Spinal cord (tissue), 4 donors: ENCODE data around the gene FGF4. TPM values are rescaled to one million over a fixed set of nuclear protein-coding genes. Genes with fewer than 3 reads are reported as not detected.

Experiments
- polyA plus RNA-seq, 2 donors: library from polyadenylated mRNA; unstranded; fragments of 120-200 nt; gene quantifications; one replicate each; pipeline ENCODE4 v1.2.1, GENCODE V29; 2013; ENCODE audit not compliant: insufficient read length in 2 of 2
- total RNA-seq, 2 donors: library from RNA; depleted of rRNA in 1 of 2; stranded (reverse); fragments of 120-200 nt in 1 of 2; fragments of >200 nt in 1 of 2; gene quantifications; one replicate each; pipeline versions ENCODE4 v1.2.3 to v1.2.4, GENCODE V29; 2013 to 2014

FGF4 gene
- total and polyA plus RNA-seq, 4 donors = not detected

Other genes starting within 250 kb of the FGF4 start
- gene CCND1, start 134.2 kb downstream of the FGF4 start, total RNA-seq = 100 to 1,000 TPM in 1 of 2 donors, 10 to 100 TPM in 1; 60.8 to 226 TPM
- 10 to 100 TPM; 59.0 to 66.2 TPM for gene CCND1, start 134.2 kb downstream of the FGF4 start, polyA plus RNA-seq
- 10 to 100 TPM; 11.2 to 17.5 TPM for gene LTO1, start 100.0 kb downstream of the FGF4 start, total RNA-seq
- 10 to 100 TPM; 21.5 to 36.6 TPM for gene LTO1, start 100.0 kb downstream of the FGF4 start, polyA plus RNA-seq
- gene FGF19, start 71.3 kb downstream of the FGF4 start, total RNA-seq = not detected
- under 1 TPM; 0.44 to 0.48 TPM for gene FGF19, start 71.3 kb downstream of the FGF4 start, polyA plus RNA-seq
- gene FGF3, start 44.1 kb upstream of the FGF4 start, total RNA-seq = not detected
- gene FGF3, start 44.1 kb upstream of the FGF4 start, polyA plus RNA-seq = not detected